Trophoblast cell (in vitro differentiated cells and primary cell): ENCODE measurements around the gene PPP1R12A.
A peak's percentile ranks its signal among the peaks of the same experiment; 100 is the strongest.

ENCODE experiments used
- DNase-seq, 2 donors: peaks; one replicate each; pipeline ENCODE4 v3.0.0-alpha.2; 2016
- H2AFZ ChIP-seq: 2 replicates; pipeline ENCODE4 v1.6.1; 2013; ENCODE audit warnings: low read length, moderate library complexity, mild to moderate bottlenecking; ENCODE audit not compliant: insufficient read depth, poor library complexity
- H2AK5ac ChIP-seq: 2 replicates; pipeline ENCODE4 v1.6.1; 2013; ENCODE audit warnings: mild to moderate bottlenecking, low read length
- H2BK120ac ChIP-seq: 2 replicates; pipeline ENCODE4 v1.6.1; 2013; ENCODE audit warnings: low read length, mild to moderate bottlenecking, moderate library complexity; ENCODE audit not compliant: insufficient read depth, poor library complexity
- H2BK12ac ChIP-seq: 2 replicates; pipeline ENCODE4 v1.6.1; 2013; ENCODE audit warnings: mild to moderate bottlenecking, low read length, moderate library complexity
- H2BK5ac ChIP-seq: 2 replicates; pipeline ENCODE4 v1.6.1; 2013; ENCODE audit warnings: low read length, low read depth, moderate library complexity, mild to moderate bottlenecking; ENCODE audit not compliant: poor library complexity
- H3K14ac ChIP-seq: 2 replicates; pipeline ENCODE4 v1.6.1; 2013; ENCODE audit warnings: mild to moderate bottlenecking, low read length
- H3K18ac ChIP-seq: 2 replicates; pipeline ENCODE4 v1.6.1; 2013; ENCODE audit warnings: mild to moderate bottlenecking, low read length
- H3K23ac ChIP-seq: 2 replicates; pipeline ENCODE4 v1.6.1; 2013; ENCODE audit warnings: low read length
- H3K27ac ChIP-seq: 2 replicates; pipeline ENCODE4 v1.5.1; 2013; ENCODE audit warnings: low read depth, mild to moderate bottlenecking, inconsistent platforms, low read length, moderate library complexity
- H3K27me3 ChIP-seq: 2 replicates; pipeline ENCODE4 v1.6.1; 2013; ENCODE audit warnings: inconsistent platforms, mild to moderate bottlenecking, low read length, moderate library complexity; ENCODE audit not compliant: insufficient read depth
- H3K36me3 ChIP-seq, 2 experiments: 1 replicate in 1 of 2; 2 replicates in 1 of 2; pipeline ENCODE4 v1.6.1; 2013; ENCODE audit warnings: low read length in 2 of 2, mild to moderate bottlenecking in 2 of 2, moderate library complexity in 1 of 2; ENCODE audit not compliant: insufficient read depth in 2 of 2, control insufficient read depth in 1 of 2
- H3K4ac ChIP-seq: 2 replicates; pipeline ENCODE4 v1.6.1; 2013; ENCODE audit warnings: low read depth, mild to moderate bottlenecking, low read length, moderate library complexity
- H3K4me1 ChIP-seq, 2 experiments: 1 replicate in 1 of 2; 2 replicates in 1 of 2; pipeline ENCODE4 v1.6.1; 2013; ENCODE audit warnings: low read length in 2 of 2, mild to moderate bottlenecking in 2 of 2, moderate library complexity in 1 of 2; ENCODE audit not compliant: insufficient read depth in 2 of 2, control insufficient read depth in 1 of 2
- H3K4me2 ChIP-seq: 2 replicates; pipeline ENCODE4 v1.6.1; 2013; ENCODE audit warnings: inconsistent platforms, mild to moderate bottlenecking, low read length, moderate library complexity
- H3K4me3 ChIP-seq: 2 replicates; pipeline ENCODE4 v1.5.1; 2013; ENCODE audit warnings: mild to moderate bottlenecking, low read depth, low read length, inconsistent platforms
- H3K79me1 ChIP-seq: one replicate; pipeline ENCODE4 v1.6.1; 2013; ENCODE audit warnings: low read length
- H3K79me2 ChIP-seq: 2 replicates; pipeline ENCODE4 v1.6.1; 2013; ENCODE audit warnings: low read length, mild to moderate bottlenecking; ENCODE audit not compliant: control insufficient read depth, insufficient read depth, poor library complexity
- H3K9ac ChIP-seq: 2 replicates; pipeline ENCODE4 v1.6.1; 2013; ENCODE audit warnings: mild to moderate bottlenecking, low read length
- H3K9me3 ChIP-seq: 2 replicates; pipeline ENCODE4 v1.6.1; 2013; ENCODE audit warnings: low read depth, mild to moderate bottlenecking, control low read depth, inconsistent platforms, low read length; ENCODE audit not compliant: insufficient read depth
- H4K12ac ChIP-seq: 2 replicates; pipeline ENCODE4 v1.6.1; 2013; ENCODE audit warnings: low read depth, mild to moderate bottlenecking, low read length, moderate library complexity
- H4K8ac ChIP-seq: 2 replicates; pipeline ENCODE4 v1.6.1; 2013; ENCODE audit warnings: low read depth, mild to moderate bottlenecking, low read length, moderate library complexity
- H4K91ac ChIP-seq: one replicate; pipeline ENCODE4 v1.6.1; 2013; ENCODE audit warnings: low read depth, mild to moderate bottlenecking, low read length, moderate library complexity
- WGBS: extraction: QIAGEN DNeasy Blood & Tissue Kit; methylation state at CpG from one replicate; pipeline ENCODE4 v1.1.7; 2013; ENCODE audit warnings: missing lambda C conversion rate; ENCODE audit not compliant: insufficient read length, insufficient coverage; ENCODE audit errors: extremely low coverage; 5-methylcytosine and 5-hydroxymethylcytosine counted together

Gene PPP1R12A

GRCh38 chr12:79955561-79955960 lies 20.7 kb upstream of the PPP1R12A start:
- H2AFZ ChIP-seq: no peak overlapping the region
- H3K4me3 ChIP-seq: peak overlapping the region; percentile 49
- H3K79me2 ChIP-seq: no peaks in the 10 kb centered on the region
- no peak overlapping the region for H4K8ac ChIP-seq
- no peak overlapping the region for H2AK5ac ChIP-seq
- H3K79me1 ChIP-seq: no peaks in the 10 kb centered on the region
- H2BK5ac ChIP-seq: no peak overlapping the region
- H4K12ac ChIP-seq: no peak overlapping the region
- H3K9me3 ChIP-seq: peaks cover 5% of the 10 kb centered on the region
- H3K9ac ChIP-seq: peak overlapping the region; percentile 45
- H4K91ac ChIP-seq: no peak overlapping the region
- no CpG with 5 or more reads among the region's 3 CpGs for WGBS
- no peak overlapping the region for H2BK120ac ChIP-seq
- H3K4me2 ChIP-seq: no peak overlapping the region
- no peaks in the 10 kb centered on the region for H3K36me3 ChIP-seq
- no peak overlapping the region for H3K4ac ChIP-seq
- H3K18ac ChIP-seq: no peak overlapping the region
- no peak for DNase-seq
- no peak overlapping the region for H3K23ac ChIP-seq
- no peak overlapping the region for H3K27ac ChIP-seq
- no peaks in the 10 kb centered on the region for H3K27me3 ChIP-seq
- H3K14ac ChIP-seq: no peak overlapping the region
- H2BK12ac ChIP-seq: no peak overlapping the region
- no peaks in the 10 kb centered on the region for H3K4me1 ChIP-seq

- Histone ChIP-seq H4K12ac (no peak overlapping the region), H2BK5ac (no peak overlapping the region), H3K4me1 (no peaks in the 10 kb centered on the region), H3K79me1 (no peaks in the 10 kb centered on the region), H4K8ac (no peak overlapping the region), H3K18ac (no peak overlapping the region), H3K4me2 (no peak overlapping the region), H3K9me3 (peaks cover 5% of the 10 kb centered on the region), H3K79me2 (no peaks in the 10 kb centered on the region), H3K4me3 (no peak overlapping the region), H2BK120ac (no peak overlapping the region), H2AK5ac (no peak overlapping the region), H3K4ac (no peak overlapping the region), H3K14ac (no peak overlapping the region), H2BK12ac (no peak overlapping the region), H4K91ac (no peak overlapping the region), H3K27me3 (no peaks in the 10 kb centered on the region), H3K23ac (no peak overlapping the region), H3K27ac (no peak overlapping the region), H3K9ac (no peak overlapping the region), H3K36me3 (no peaks in the 10 kb centered on the region), H2AFZ (no peak overlapping the region)
- DNase-seq: no peak
- WGBS: no CpG with 5 or more reads among the region's 2 CpGs
Observed at GRCh38 chr12:79954037-79954610, 19.2 kb upstream of the PPP1R12A start.

GRCh38 chr12:79949098-79949497 lies 14.2 kb upstream of the PPP1R12A start:
- H3K27ac ChIP-seq: no peak overlapping the region
- no peaks in the 10 kb centered on the region for H3K27me3 ChIP-seq
- H3K79me1 ChIP-seq: no peaks in the 10 kb centered on the region
- H3K9ac ChIP-seq: no peak overlapping the region
- H4K91ac ChIP-seq: no peak overlapping the region
- no peak overlapping the region for H3K14ac ChIP-seq
- H4K12ac ChIP-seq: no peak overlapping the region
- H2BK12ac ChIP-seq: no peak overlapping the region
- no peak overlapping the region for H3K4ac ChIP-seq
- no peak overlapping the region for H2AK5ac ChIP-seq
- H2AFZ ChIP-seq: no peak overlapping the region
- no peak overlapping the region for H3K23ac ChIP-seq
- DNase-seq: no peak
- H3K9me3 ChIP-seq: no peaks in the 10 kb centered on the region
- no peak overlapping the region for H3K4me2 ChIP-seq
- no peaks in the 10 kb centered on the region for H3K4me1 ChIP-seq
- no peak overlapping the region for H3K4me3 ChIP-seq
- H2BK5ac ChIP-seq: no peak overlapping the region
- H4K8ac ChIP-seq: no peak overlapping the region
- no peaks in the 10 kb centered on the region for H3K36me3 ChIP-seq
- H3K79me2 ChIP-seq: no peaks in the 10 kb centered on the region
- no CpG with 5 or more reads among the region's 1 CpG for WGBS
- H3K18ac ChIP-seq: no peak overlapping the region
- no peak overlapping the region for H2BK120ac ChIP-seq

- Histone ChIP-seq H3K4me3 (no peak overlapping the region), H2BK12ac (no peak overlapping the region), H3K79me2 (no peaks in the 10 kb centered on the region), H3K9ac (no peak overlapping the region), H4K12ac (no peak overlapping the region), H3K9me3 (no peaks in the 10 kb centered on the region), H3K4me1 (no peaks in the 10 kb centered on the region), H3K36me3 (no peaks in the 10 kb centered on the region), H3K14ac (no peak overlapping the region), H2BK120ac (no peak overlapping the region), H4K91ac (no peak overlapping the region), H2AFZ (no peak overlapping the region), H4K8ac (no peak overlapping the region), H3K4ac (no peak overlapping the region), H3K27ac (no peak overlapping the region), H2BK5ac (no peak overlapping the region), H3K23ac (no peak overlapping the region), H3K79me1 (no peaks in the 10 kb centered on the region), H3K4me2 (no peak overlapping the region), H3K18ac (no peak overlapping the region), H2AK5ac (no peak overlapping the region), H3K27me3 (no peaks in the 10 kb centered on the region)
- DNase-seq: no peak
- WGBS: no CpG with 5 or more reads among the region's 4 CpGs
Observed at GRCh38 chr12:79945433-79945832, 10.5 kb upstream of the PPP1R12A start.
